B cell (primary cell): ENCODE measurements around the gene NKD2. TPM values are rescaled to one million over a fixed set of nuclear protein-coding genes. Genes with fewer than 3 reads are reported as not detected.

Experiments used
- ATAC-seq: fragments of 200-7000 bp; cut with Tn5 transposase; one replicate; pipeline ENCODE4 v1.10.0; 2021; ENCODE audit warnings: low read depth, mild to moderate bottlenecking, moderate number of reproducible peaks, moderate library complexity
- CTCF ChIA-PET: fragments of 350-600 bp; sonication (Branson Sonifier 250); formaldehyde crosslinking; loops from one replicate; lab custom pipeline; 2021; ENCODE audit warnings: antibody characterized with exemption, inconsistent platforms; lab: Charles Lee
- POLR2A ChIA-PET: fragments of 350-600 bp; sonication (Branson Sonifier 250); formaldehyde crosslinking; loops from one replicate; lab custom pipeline; 2021; ENCODE audit warnings: antibody characterized with exemption; lab: Charles Lee
- DNase-seq: peaks from one replicate; pipeline ENCODE4 v3.0.0; 2013
- H2AFZ ChIP-seq: 2 replicates; pipeline ENCODE4 v1.6.1; 2012; ENCODE audit warnings: mild to moderate bottlenecking, low read depth, low read length; ENCODE audit not compliant: insufficient read depth, poor library complexity, severe bottlenecking
- H3K27ac ChIP-seq, 2 donors: 1 replicate in 1 of 2; 2 replicates in 1 of 2; pipeline ENCODE4 v1.5.1; 2012 to 2013; ENCODE audit warnings: low read length in 2 of 2, mild to moderate bottlenecking in 2 of 2, moderate library complexity in 1 of 2
- H3K27me3 ChIP-seq, 4 experiments: fragments of 200-600 bp in 1 of 4; sonication (generic) in 1 of 4; replicated peaks in 1 of 4; 1 replicate in 2 of 4; 2 replicates in 2 of 4; pipeline versions ENCODE4 v1.6.1 to v1.7.0; 2013 to 2016; ENCODE audit warnings: low read length in 3 of 4, mild to moderate bottlenecking in 2 of 4, mixed read lengths in 1 of 4, moderate library complexity in 1 of 4; ENCODE audit not compliant: insufficient read depth in 4 of 4, control insufficient read depth in 3 of 4; ENCODE audit errors: control extremely low read depth in 1 of 4
- H3K36me3 ChIP-seq, 2 experiments: replicated peaks in 1 of 2; 1 replicate in 1 of 2; 2 replicates in 1 of 2; pipeline versions ENCODE4 v1.6.1 to v1.7.1; 2013; ENCODE audit warnings: low read length in 1 of 2; ENCODE audit not compliant: insufficient read depth in 2 of 2, control insufficient read depth in 1 of 2; ENCODE audit errors: control extremely low read depth in 1 of 2, extremely low read depth in 1 of 2
- H3K4me1 ChIP-seq, 2 donors: fragments of 200-600 bp in 1 of 2; sonication (generic) in 1 of 2; 1 replicate in 1 of 2; 2 replicates in 1 of 2; pipeline versions ENCODE4 v1.5.1 to v1.6.1; 2013 to 2017; ENCODE audit warnings: low read length in 2 of 2; ENCODE audit not compliant: control insufficient read depth in 2 of 2, insufficient read depth in 2 of 2
- H3K4me2 ChIP-seq: replicated peaks from 2 replicates; pipeline ENCODE3; 2012; ENCODE audit warnings: mild to moderate bottlenecking, low read depth, low read length; ENCODE audit not compliant: poor library complexity, severe bottlenecking
- H3K4me3 ChIP-seq, 5 experiments: fragments of 200-600 bp in 1 of 5; sonication (generic) in 1 of 5; 1 replicate in 3 of 5; 2 replicates in 2 of 5; pipeline versions ENCODE4 v1.5.1 to v1.7.0; 2011 to 2016; ENCODE audit warnings: low read length in 4 of 5, mild to moderate bottlenecking in 4 of 5, low read depth in 2 of 5, control low read depth in 1 of 5, moderate library complexity in 1 of 5; ENCODE audit not compliant: insufficient read depth in 1 of 5; ENCODE audit errors: control extremely low read depth in 1 of 5, extremely low read depth in 1 of 5
- H3K79me2 ChIP-seq: fragments of 200-600 bp; sonication (generic); one replicate; pipeline ENCODE4 v1.6.0; 2016; ENCODE audit warnings: low read length; ENCODE audit not compliant: control insufficient read depth, insufficient read depth
- H3K9ac ChIP-seq: fragments of 200-600 bp; sonication (generic); 2 replicates; pipeline ENCODE4 v1.6.1; 2017; ENCODE audit warnings: mild to moderate bottlenecking, low read length, moderate library complexity
- H3K9me3 ChIP-seq, 3 donors: one replicate each; pipeline versions ENCODE4 v1.6.1 to v1.7.1; 2013; ENCODE audit warnings: low read length in 2 of 3; ENCODE audit not compliant: control insufficient read depth in 2 of 3, insufficient read depth in 1 of 3; ENCODE audit errors: control extremely low read depth in 1 of 3
- H4K20me1 ChIP-seq: 2 replicates; pipeline ENCODE4 v1.6.0; 2012; ENCODE audit warnings: mild to moderate bottlenecking, low read length; ENCODE audit not compliant: insufficient read depth, control insufficient read depth, poor library complexity, severe bottlenecking
- H3K27ac Mint-ChIP-seq: one replicate; pipeline ENCODE4 v1.8.0; 2021; ENCODE audit warnings: mixed read lengths
- H3K27me3 Mint-ChIP-seq: one replicate; pipeline ENCODE4 v1.8.0; 2021; ENCODE audit warnings: mixed read lengths
- H3K4me1 Mint-ChIP-seq: one replicate; pipeline ENCODE4 v1.8.0; 2021; ENCODE audit warnings: mixed read lengths
- H3K4me3 Mint-ChIP-seq: one replicate; pipeline ENCODE4 v1.8.0; 2021; ENCODE audit warnings: mixed read lengths
- H3K9me3 Mint-ChIP-seq: one replicate; pipeline ENCODE4 v1.8.0; 2022; ENCODE audit warnings: mixed read lengths; ENCODE audit not compliant: insufficient read depth
- CTCF ChIP-seq: fragments of 200-600 bp; IDR thresholded peaks from one replicate; pipeline ENCODE4 v1.8.0; 2022; ENCODE audit warnings: antibody characterized with exemption, mild to moderate bottlenecking
- EZH2 ChIP-seq: IDR thresholded peaks from 2 replicates; pipeline ENCODE4 v1.6.1; 2012; ENCODE audit warnings: borderline replicate concordance, low read depth, mild to moderate bottlenecking, moderate library complexity, low read length; ENCODE audit not compliant: insufficient read depth, poor library complexity, severe bottlenecking
- WGBS: methylation state at CpG from one replicate; pipeline ENCODE4 v1.1.5; 2013; ENCODE audit warnings: missing lambda C conversion rate; ENCODE audit not compliant: insufficient coverage; 5-methylcytosine and 5-hydroxymethylcytosine counted together
- intact Hi-C: fragments of 100-400 bp; cut with micrococcal nuclease; formaldehyde crosslinking; loops from one replicate; pipeline ENCODE4 v1.10.0; 2022
- polyA plus RNA-seq: library from polyadenylated mRNA; depleted of rRNA; stranded (reverse); fragments of >200 nt; gene quantifications from 2 replicates; pipeline ENCODE4 v1.2.3, GENCODE V29; 2012
- total RNA-seq, 2 donors: library from RNA; stranded (reverse); fragments of 120-200 nt in 1 of 2; gene quantifications; 1 replicate in 1 of 2; 2 replicates in 1 of 2; pipeline versions ENCODE4 v1.2.3 to v1.2.4, GENCODE V29; 2013 to 2022

The NKD2 gene
- total and polyA plus RNA-seq, 2 donors (not counting 1 experiment from before 2014, with no cell fraction given) = 0.12 to 0.34 TPM

GRCh38 chr5:1063661-1064382, 55.2 kb downstream of the NKD2 start:
- H3K4me1 Mint-ChIP-seq = no peaks in the 10 kb centered on the region
- intact Hi-C loops = no loop called here
- H3K9me3 Mint-ChIP-seq = no peaks in the 10 kb centered on the region
- Histone ChIP-seq H4K20me1 (no peaks in the 10 kb centered on the region), H3K9me3 (no peaks in the 10 kb centered on the region), H3K27ac (no peak overlapping the region), H3K36me3 (no peaks in the 10 kb centered on the region), H3K79me2 (no peaks in the 10 kb centered on the region), H3K9ac (no peak overlapping the region), H3K4me2 (no peak overlapping the region), H3K27me3 (no peaks in the 10 kb centered on the region), H3K4me3 (no peak overlapping the region), H3K4me1 (no peaks in the 10 kb centered on the region), H2AFZ (no peak overlapping the region)
- no peak for ATAC-seq
- no peak for TF ChIP-seq EZH2
- no peak for TF ChIP-seq CTCF
- H3K27me3 Mint-ChIP-seq = no peaks in the 10 kb centered on the region
- ChIA-PET POLR2A (no interaction called here), CTCF (no interaction called here)
- H3K4me3 Mint-ChIP-seq = no peak overlapping the region
- DNase-seq = no peak
- H3K27ac Mint-ChIP-seq = no peak overlapping the region
- 97% methylated on average over 45 of the region's 56 CpGs for WGBS

DNA sequence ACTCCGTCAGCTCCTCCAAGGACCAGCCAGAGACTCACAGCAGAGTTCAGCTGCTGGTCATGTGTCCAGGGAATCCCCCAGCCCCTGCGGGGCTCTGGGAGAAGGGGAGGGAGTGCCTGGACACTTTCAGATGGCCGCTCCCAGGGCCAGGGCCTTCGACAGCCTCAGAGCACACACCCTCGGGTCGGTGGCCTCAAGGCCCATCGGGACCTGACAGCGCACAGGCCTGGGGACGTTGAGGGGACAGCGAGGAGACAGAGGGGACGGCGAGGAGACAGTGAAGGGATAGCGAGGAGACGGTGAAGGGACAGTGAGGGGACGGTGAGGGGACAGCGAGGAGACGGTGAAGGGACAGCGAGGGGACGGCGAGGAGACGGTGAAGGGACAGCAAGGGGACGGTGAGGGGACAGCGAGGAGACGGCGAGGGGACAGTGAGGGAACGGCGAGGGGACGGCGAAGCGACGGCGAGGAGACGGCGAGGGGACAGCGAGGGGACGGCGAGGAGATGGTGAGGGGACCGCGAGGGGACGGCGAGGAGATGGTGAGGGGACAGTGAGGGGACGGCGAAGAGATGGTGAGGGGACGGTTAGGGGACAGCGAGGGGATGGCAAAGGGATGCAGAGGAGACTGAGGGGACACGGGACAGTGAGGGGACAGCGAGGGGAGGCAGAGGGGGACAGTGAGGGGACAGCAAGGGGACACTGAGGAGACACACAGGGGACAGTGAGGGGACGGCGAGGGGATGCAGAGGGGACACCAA, 56.0 kb downstream of the NKD2 start:
- Mint-ChIP-seq H3K4me3 (no peak overlapping the region), H3K9me3 (no peaks in the 10 kb centered on the region), H3K4me1 (no peaks in the 10 kb centered on the region), H3K27me3 (no peaks in the 10 kb centered on the region), H3K27ac (no peak overlapping the region)
- H3K9ac ChIP-seq = no peak overlapping the region
- no peaks in the 10 kb centered on the region for H3K36me3 ChIP-seq
- H2AFZ ChIP-seq = no peak overlapping the region
- no peaks in the 10 kb centered on the region for H3K27me3 ChIP-seq
- no peaks in the 10 kb centered on the region for H3K79me2 ChIP-seq
- H3K27ac ChIP-seq = no peak overlapping the region
- intact Hi-C loops = no loop called here
- TF ChIP-seq EZH2 = no peak
- TF ChIP-seq CTCF = no peak
- DNase-seq (no peak), ATAC-seq (no peak)
- no peak overlapping the region for H3K4me3 ChIP-seq
- WGBS = 94% methylated on average over 49 of the region's 49 CpGs
- H3K4me2 ChIP-seq = no peak overlapping the region
- ChIA-PET CTCF (no interaction called here), POLR2A (no interaction called here)
- H4K20me1 ChIP-seq = no peaks in the 10 kb centered on the region
- no peaks in the 10 kb centered on the region for H3K9me3 ChIP-seq
- H3K4me1 ChIP-seq = no peaks in the 10 kb centered on the region
